Epithelial cell of proximal tubule (primary cell): Measurements from ENCODE around the gene CR1. TPM values are rescaled to one million over a fixed set of nuclear protein-coding genes. Genes with fewer than 3 reads are reported as not detected.
"Not testable (repeated sequence)": the region's sequence is repeated elsewhere in the genome, so short reads cannot be mapped to it uniquely, and the experiment has no call there.

Experiments
- DNase-seq: peaks from one replicate; pipeline ENCODE4 v3.0.0-alpha.2; 2011; ENCODE audit warnings: low read depth
- H3K4me3 ChIP-seq: 2 replicates; pipeline ENCODE4 v1.5.1; 2011; ENCODE audit warnings: low read depth, mild to moderate bottlenecking, low read length
- total RNA-seq: library from RNA; depleted of rRNA; stranded (reverse); fragments of >200 nt; gene quantifications from 2 replicates; pipeline ENCODE4 v1.2.3, GENCODE V29; 2015
- TF ChIP-seq, protein P1 (sequence below): conservative IDR thresholded peaks from 2 replicates; pipeline ENCODE4 v1.5.1; 2012; ENCODE audit warnings: low read depth, mild to moderate bottlenecking, low read length

The CR1 gene
- total RNA-seq, 1 donor from 2014 or later: not detected

DNA sequence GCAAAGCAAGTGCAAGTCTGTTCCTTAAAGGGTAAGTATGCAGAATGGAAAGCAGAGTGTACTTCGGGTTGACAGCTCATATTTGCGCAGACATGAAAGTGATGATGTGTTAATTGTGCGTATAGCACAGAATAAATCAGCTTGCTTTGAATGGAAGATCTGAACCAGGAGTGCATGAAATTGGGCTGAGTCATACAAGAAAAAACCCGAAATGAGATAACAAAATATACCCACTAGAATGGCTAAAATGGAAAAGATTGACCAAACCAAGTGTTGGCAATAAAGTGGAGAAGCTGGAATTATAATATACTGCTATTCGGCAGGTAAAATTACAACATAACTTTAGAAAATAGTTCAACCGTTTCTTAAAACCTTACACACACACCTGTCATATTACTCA lies 177.4 kb downstream of the CR1 start:
- no peak for DNase-seq
- H3K4me3 ChIP-seq: no peak overlapping the region
- TF ChIP-seq, protein P1, sequence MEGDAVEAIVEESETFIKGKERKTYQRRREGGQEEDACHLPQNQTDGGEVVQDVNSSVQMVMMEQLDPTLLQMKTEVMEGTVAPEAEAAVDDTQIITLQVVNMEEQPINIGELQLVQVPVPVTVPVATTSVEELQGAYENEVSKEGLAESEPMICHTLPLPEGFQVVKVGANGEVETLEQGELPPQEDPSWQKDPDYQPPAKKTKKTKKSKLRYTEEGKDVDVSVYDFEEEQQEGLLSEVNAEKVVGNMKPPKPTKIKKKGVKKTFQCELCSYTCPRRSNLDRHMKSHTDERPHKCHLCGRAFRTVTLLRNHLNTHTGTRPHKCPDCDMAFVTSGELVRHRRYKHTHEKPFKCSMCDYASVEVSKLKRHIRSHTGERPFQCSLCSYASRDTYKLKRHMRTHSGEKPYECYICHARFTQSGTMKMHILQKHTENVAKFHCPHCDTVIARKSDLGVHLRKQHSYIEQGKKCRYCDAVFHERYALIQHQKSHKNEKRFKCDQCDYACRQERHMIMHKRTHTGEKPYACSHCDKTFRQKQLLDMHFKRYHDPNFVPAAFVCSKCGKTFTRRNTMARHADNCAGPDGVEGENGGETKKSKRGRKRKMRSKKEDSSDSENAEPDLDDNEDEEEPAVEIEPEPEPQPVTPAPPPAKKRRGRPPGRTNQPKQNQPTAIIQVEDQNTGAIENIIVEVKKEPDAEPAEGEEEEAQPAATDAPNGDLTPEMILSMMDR: no peak

DNA sequence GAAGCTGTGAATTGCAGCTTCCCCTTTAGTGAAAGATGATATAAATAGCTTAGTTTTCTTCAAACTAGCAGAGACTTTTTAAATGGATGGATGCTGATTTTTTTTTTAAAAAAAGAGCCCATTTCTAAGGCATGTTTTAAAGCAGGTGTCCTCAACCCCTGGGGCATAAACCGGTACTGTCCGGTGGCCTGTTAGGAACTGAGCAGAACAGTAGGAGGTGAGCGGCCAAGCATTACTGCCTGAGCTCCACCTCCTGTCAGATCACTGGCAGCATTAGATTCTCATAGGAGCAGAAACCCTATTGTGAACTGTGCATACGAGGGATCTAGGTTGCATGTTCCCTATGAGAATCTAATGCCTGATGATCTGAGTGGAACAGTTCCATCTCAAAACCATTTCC lies 180.2 kb downstream of the CR1 start:
- TF ChIP-seq, protein P1: no peak
- DNase-seq: no peak
- no peak overlapping the region for H3K4me3 ChIP-seq

DNA sequence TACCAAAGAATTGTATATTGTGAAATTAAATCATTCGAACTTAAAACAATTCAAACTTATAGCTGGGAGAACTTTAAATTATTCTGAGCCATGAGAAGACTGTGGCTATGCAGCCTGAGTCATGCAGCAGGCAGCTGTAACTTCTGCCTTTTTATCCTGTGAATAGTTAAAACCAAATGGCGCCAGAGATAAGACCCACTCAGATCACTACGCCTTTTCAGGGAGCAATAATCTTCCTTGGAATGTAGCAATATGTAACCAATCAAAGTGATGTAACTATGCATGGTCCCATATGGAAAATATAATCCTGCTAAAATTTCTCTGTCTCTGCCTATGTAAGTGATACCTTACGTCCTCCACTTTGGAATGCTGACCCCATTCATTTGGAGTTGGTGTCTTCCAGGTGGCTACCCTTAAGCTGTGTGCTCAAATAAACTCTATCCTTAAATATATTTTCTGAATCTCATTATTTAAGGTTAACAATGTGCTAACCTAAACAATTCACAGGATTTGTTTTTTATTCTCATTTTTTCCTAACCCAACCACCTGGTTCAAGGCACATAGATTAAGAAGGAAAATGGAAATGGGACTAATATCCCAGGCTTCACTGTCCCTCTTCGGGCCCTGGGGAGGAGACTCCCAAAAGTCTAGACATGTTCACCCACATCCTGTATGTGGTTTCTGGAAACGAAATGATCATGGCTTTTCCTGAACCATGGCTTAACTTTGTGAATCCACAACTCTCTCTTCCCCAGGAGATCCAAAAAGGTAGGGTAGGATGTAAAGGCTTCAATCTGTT lies 184.8 kb downstream of the CR1 start:
- DNase-seq: not testable (repeated sequence)

DNA sequence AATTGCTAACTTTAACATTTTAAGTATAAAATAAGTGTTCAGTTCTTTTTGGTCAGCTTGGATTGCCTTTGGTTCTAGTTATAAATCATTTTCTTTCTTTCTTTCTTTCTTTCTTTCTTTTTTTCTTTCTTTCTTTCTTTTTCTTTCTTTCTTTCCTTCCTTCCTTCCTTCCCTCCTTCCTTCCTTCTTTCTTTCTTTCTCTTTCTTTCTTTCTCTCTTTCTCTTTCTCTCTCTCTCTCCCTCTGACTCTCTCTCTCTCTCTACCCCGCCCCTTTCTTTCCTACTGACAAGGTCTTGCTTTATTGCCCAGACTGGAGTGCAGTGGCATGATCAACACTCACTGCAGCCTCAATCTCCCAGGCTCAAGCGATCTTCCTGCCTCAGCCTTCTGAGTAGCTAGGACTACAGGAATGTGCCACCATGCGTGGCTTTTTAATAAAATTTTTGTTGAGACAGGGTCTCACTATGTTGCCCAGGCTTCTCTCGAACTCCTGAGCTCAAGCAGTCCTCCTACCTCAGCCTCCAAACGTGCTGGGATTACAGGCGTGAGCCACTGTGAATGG lies 187.0 kb downstream of the CR1 start:
- not testable (repeated sequence) for H3K4me3 ChIP-seq, DNase-seq

More for the DNA sequence above, 184.8 kb downstream of the CR1 start:
- H3K4me3 ChIP-seq: not testable (repeated sequence)

DNA sequence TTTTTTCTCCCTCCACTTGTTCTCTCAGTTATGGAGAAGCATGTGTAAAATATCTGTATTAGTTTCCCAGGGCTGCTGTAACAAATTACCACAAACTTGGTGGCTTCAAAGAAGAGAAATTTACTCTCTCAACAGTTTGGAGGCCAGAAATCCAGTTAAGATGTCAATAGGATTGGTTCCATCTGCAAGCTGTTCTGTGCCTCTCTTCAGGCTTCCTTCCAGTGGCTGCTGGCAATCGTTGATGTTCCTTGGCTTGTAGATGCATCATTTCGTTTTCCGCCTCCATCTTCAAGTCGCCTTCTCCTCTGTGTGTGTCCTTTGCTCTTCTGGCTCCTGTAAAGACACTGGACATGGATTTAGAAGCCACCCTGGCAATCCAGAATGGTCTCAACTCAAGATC lies 194.6 kb downstream of the CR1 start:
- DNase-seq, H3K4me3 ChIP-seq: not testable (repeated sequence)

DNA sequence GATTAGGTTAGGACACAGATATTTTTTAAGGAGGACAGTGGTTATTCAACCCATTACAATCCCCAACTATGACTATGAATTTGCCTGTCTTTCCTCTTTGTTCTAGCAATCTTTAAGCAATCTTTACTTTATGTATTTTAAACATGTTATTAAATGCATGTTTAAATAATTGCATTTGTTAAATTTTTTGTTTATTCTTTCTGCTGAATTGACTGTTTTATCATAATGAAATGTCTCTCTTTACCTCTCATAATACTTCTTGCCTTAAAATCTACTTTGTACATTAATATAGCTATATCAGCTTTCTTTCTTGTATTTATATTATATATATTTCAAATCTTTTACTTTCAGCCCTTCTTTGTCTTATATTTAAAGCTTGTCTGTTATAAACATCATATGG lies 195.1 kb downstream of the CR1 start:
- no peak overlapping the region for H3K4me3 ChIP-seq
- TF ChIP-seq, protein P1: no peak
- DNase-seq: no peak

Other genes with a start within 250 kb of the CR1 start
- 18.4 and 28.6 TPM in 2 replicates for gene CD55, start 174.5 kb upstream of the CR1 start, total RNA-seq
- gene CR2, start 41.8 kb upstream of the CR1 start, total RNA-seq: 0.81 TPM in 1 of 2 replicates, not detected in the other
- not detected in 2 replicates for gene CR1L, start 149.0 kb downstream of the CR1 start, total RNA-seq